Osteoblast (primary cell): ENCODE measurements around the gene ABAT. TPM values are rescaled to one million over a fixed set of nuclear protein-coding genes. Genes with fewer than 3 reads are reported as not detected.
"Not testable (repeated sequence)": the region's sequence is repeated elsewhere in the genome, so short reads cannot be mapped to it uniquely, and the experiment has no call there.

ENCODE experiments used
- DNase-seq: peaks from one replicate; pipeline ENCODE4 v3.0.0; 2011; ENCODE audit warnings: low spot score, mixed read lengths; ENCODE audit not compliant: insufficient read length; ENCODE audit errors: missing footprints
- H2AFZ ChIP-seq: 2 replicates; pipeline ENCODE4 v1.6.0; 2011; ENCODE audit warnings: mild to moderate bottlenecking, low read length
- H3K27ac ChIP-seq: 2 replicates; pipeline ENCODE4 v1.5.1; 2011; ENCODE audit warnings: mild to moderate bottlenecking, low read depth, low read length, moderate library complexity
- H3K27me3 ChIP-seq: 2 replicates; pipeline ENCODE4 v1.6.0; 2012; ENCODE audit warnings: mild to moderate bottlenecking, control low read depth, inconsistent platforms, low read length, moderate library complexity; ENCODE audit not compliant: insufficient read depth
- H3K36me3 ChIP-seq: 2 replicates; pipeline ENCODE4 v1.5.1; 2011; ENCODE audit warnings: mild to moderate bottlenecking, low read length, control low read depth, moderate library complexity; ENCODE audit not compliant: insufficient read depth
- H3K4me1 ChIP-seq: 2 replicates; pipeline ENCODE4 v1.5.1; 2011; ENCODE audit warnings: mild to moderate bottlenecking, low read length, control low read depth, moderate library complexity; ENCODE audit not compliant: insufficient read depth
- H3K4me2 ChIP-seq: 2 replicates; pipeline ENCODE4 v1.6.0; 2011; ENCODE audit warnings: mild to moderate bottlenecking, low read length; ENCODE audit not compliant: insufficient read depth
- H3K4me3 ChIP-seq: fragments of 200-600 bp; sonication (generic); 3 replicates; pipeline ENCODE4 v1.5.1; 2012; ENCODE audit warnings: mild to moderate bottlenecking, low read length, inconsistent platforms; ENCODE audit not compliant: insufficient read depth
- H3K79me2 ChIP-seq: 2 replicates; pipeline ENCODE4 v1.6.0; 2012; ENCODE audit warnings: mild to moderate bottlenecking, low read length, control low read depth, inconsistent platforms; ENCODE audit not compliant: insufficient read depth
- H3K9me3 ChIP-seq: 2 replicates; pipeline ENCODE4 v1.5.1; 2011; ENCODE audit warnings: low read depth, low read length, control low read depth
- H4K20me1 ChIP-seq: 2 replicates; pipeline ENCODE4 v1.6.0; 2012; ENCODE audit warnings: mild to moderate bottlenecking, low read length, control low read depth; ENCODE audit not compliant: insufficient read depth
- total RNA-seq: library from RNA; depleted of rRNA; stranded (reverse); fragments of >200 nt; gene quantifications from 2 replicates; pipeline ENCODE4 v1.2.3, GENCODE V29; 2012
- TF ChIP-seq, protein P1 (sequence below): IDR thresholded peaks from 2 replicates; pipeline ENCODE4 v1.5.1; 2011; ENCODE audit warnings: mild to moderate bottlenecking, low read depth, low read length, moderate library complexity; ENCODE audit errors: extremely low read depth

Gene ABAT
- total RNA-seq, 1 donor = 6.5 TPM

DNA sequence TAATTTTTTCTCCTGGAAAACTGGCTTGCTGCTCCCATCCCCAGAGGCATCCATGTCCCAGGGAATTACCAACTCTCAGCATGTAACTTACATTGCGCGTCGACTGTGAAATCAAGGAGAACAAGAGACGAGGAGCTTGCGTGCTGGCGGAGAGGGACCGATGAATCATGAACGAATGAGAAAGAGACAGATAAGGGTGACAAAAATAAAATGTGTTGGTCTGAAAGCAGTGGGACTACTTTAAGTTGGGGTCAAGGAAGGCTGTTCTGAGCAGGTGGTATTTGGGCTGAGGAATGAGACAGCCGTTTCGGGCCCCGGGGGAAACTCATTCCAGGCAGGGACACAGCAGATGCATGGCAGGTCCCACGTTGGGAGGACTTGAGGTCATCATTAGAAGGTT is 22.5 kb downstream of the ABAT start:
- H3K4me2 ChIP-seq = no peak overlapping the region
- no peaks in the 10 kb centered on the region for H3K4me1 ChIP-seq
- H4K20me1 ChIP-seq = no peaks in the 10 kb centered on the region
- no peak overlapping the region for H3K27ac ChIP-seq
- no peaks in the 10 kb centered on the region for H3K79me2 ChIP-seq
- TF ChIP-seq, protein P1, sequence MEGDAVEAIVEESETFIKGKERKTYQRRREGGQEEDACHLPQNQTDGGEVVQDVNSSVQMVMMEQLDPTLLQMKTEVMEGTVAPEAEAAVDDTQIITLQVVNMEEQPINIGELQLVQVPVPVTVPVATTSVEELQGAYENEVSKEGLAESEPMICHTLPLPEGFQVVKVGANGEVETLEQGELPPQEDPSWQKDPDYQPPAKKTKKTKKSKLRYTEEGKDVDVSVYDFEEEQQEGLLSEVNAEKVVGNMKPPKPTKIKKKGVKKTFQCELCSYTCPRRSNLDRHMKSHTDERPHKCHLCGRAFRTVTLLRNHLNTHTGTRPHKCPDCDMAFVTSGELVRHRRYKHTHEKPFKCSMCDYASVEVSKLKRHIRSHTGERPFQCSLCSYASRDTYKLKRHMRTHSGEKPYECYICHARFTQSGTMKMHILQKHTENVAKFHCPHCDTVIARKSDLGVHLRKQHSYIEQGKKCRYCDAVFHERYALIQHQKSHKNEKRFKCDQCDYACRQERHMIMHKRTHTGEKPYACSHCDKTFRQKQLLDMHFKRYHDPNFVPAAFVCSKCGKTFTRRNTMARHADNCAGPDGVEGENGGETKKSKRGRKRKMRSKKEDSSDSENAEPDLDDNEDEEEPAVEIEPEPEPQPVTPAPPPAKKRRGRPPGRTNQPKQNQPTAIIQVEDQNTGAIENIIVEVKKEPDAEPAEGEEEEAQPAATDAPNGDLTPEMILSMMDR = no peak
- DNase-seq = no peak
- no peak overlapping the region for H2AFZ ChIP-seq
- no peak overlapping the region for H3K4me3 ChIP-seq
- no peaks in the 10 kb centered on the region for H3K36me3 ChIP-seq
- H3K9me3 ChIP-seq = no peaks in the 10 kb centered on the region
- no peaks in the 10 kb centered on the region for H3K27me3 ChIP-seq

DNA sequence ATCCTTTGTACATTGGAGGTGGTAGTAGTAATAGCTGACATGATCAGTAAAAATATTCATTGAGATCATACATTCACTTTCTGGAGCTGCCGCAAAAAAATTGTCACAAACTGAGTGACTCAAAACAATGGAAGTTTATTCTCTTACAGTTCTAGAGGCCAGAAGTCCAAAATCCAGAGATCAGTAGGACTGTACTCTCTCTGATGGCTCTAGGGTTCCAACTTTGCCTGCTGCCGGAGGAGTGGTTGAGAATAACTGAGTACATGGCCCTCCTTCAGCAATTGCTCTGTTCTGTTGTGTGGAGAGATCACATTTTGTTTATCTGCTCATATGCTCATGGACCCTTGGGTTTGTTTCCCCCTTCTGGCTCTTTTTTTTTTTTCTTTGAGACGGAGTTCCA is 23.5 kb downstream of the ABAT start:
- Histone ChIP-seq H3K27me3 (no peaks in the 10 kb centered on the region), H4K20me1 (no peaks in the 10 kb centered on the region), H3K36me3 (no peaks in the 10 kb centered on the region), H3K4me3 (no peak overlapping the region), H3K79me2 (no peaks in the 10 kb centered on the region), H3K27ac (no peak overlapping the region), H2AFZ (no peak overlapping the region), H3K9me3 (no peaks in the 10 kb centered on the region), H3K4me2 (no peak overlapping the region), H3K4me1 (no peaks in the 10 kb centered on the region)
- TF ChIP-seq, protein P1 = no peak
- DNase-seq = no peak

DNA sequence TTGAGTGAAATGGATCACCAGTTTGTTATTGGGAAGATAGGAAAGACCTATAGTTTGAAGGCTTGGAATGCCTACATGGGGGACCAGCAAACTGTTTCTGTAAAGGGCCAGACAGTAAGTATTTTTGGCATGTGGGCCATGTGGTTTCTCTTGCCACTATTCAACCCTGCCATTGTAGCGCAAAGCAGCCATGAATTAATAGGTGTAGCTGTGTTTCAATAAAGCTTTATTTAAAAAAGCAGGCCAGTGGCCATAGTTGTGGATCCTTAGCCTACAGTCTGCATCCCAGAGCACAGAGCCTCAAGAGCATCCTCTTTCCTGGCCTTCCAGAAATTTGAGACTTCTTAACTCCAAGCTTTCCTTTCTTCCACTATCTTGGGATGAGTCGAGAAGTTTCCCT is 29.3 kb downstream of the ABAT start:
- H3K27ac ChIP-seq = no peak overlapping the region
- H3K36me3 ChIP-seq = no peaks in the 10 kb centered on the region
- no peaks in the 10 kb centered on the region for H4K20me1 ChIP-seq
- H3K4me1 ChIP-seq = no peaks in the 10 kb centered on the region
- H3K4me2 ChIP-seq = no peak overlapping the region
- no peaks in the 10 kb centered on the region for H3K9me3 ChIP-seq
- no peak overlapping the region for H3K4me3 ChIP-seq
- no peaks in the 10 kb centered on the region for H3K79me2 ChIP-seq
- DNase-seq = no peak
- no peak overlapping the region for H2AFZ ChIP-seq
- H3K27me3 ChIP-seq = no peaks in the 10 kb centered on the region
- TF ChIP-seq, protein P1 = no peak

DNA sequence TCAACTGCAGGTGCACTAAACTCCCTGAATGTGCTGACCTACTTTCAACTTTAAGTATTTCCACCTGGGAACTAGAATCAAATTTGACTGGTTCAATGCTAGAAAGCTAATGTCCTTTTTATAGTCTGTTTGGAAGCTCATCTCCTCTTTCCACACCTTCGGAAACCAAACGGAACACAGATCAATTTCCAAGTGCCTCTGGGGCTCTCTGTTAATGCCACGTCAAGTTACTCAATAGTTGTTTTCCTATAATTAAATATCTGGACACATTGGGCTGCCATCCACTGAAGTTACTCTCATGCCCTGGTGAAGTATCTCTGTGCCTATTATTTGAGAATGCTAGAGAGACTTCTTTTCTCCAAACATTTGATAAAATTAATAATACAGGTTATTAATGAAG is 29.7 kb downstream of the ABAT start:
- H3K4me2 ChIP-seq = no peak overlapping the region
- no peak overlapping the region for H2AFZ ChIP-seq
- H3K27ac ChIP-seq = no peak overlapping the region
- H3K4me3 ChIP-seq = no peak overlapping the region
- no peak for DNase-seq
- no peaks in the 10 kb centered on the region for H3K36me3 ChIP-seq
- H3K4me1 ChIP-seq = no peaks in the 10 kb centered on the region
- no peaks in the 10 kb centered on the region for H4K20me1 ChIP-seq
- H3K27me3 ChIP-seq = no peaks in the 10 kb centered on the region
- H3K79me2 ChIP-seq = no peaks in the 10 kb centered on the region
- H3K9me3 ChIP-seq = no peaks in the 10 kb centered on the region
- TF ChIP-seq, protein P1 = no peak

DNA sequence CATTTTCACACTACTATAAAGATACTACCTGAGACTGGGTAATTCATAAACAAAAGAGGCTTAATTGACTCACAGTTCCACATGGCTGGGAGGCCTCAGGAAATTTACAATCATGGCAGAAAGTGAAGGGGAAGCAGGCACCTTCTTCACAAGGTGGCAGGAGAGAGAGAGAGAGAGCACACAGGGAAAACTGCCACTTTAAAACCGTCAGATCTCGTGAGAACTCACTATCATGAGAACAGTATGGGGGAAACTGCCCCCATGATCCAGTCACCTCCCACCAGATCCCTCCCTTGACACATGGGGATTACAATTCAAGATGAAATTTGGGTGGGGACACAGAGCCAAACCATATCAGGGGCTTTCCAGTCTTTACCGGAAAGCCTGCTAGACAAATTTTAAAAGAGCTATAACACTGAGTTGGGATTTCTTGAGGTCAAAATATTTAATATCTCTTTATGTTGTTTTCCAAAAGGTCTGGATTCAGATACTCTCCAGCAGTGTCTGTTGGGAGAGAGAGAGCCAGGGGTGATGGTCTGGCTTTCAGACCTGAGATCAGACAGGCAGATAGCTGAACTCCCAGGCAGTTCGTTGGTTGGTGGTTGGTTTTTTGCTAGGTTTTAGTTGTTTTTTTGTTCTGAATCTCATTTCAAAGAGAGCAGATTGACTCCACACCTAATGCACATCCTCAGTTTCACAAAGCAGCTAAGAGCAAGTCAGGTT is 30.8 kb downstream of the ABAT start:
- not testable (repeated sequence) for H2AFZ ChIP-seq, H3K4me3 ChIP-seq, DNase-seq, H3K4me2 ChIP-seq, H3K36me3 ChIP-seq, H3K27me3 ChIP-seq, H4K20me1 ChIP-seq, H3K27ac ChIP-seq, H3K4me1 ChIP-seq, H3K79me2 ChIP-seq, H3K9me3 ChIP-seq
